GM21619 (cell line): Measurements from ENCODE around the gene IL21R.

ENCODE experiments used
- ATAC-seq: cut with Tn5 transposase; IDR thresholded peaks from one replicate; pipeline ENCODE4 v1.9.1; 2021; ENCODE audit not compliant: unreplicated experiment

Gene IL21R

DNA sequence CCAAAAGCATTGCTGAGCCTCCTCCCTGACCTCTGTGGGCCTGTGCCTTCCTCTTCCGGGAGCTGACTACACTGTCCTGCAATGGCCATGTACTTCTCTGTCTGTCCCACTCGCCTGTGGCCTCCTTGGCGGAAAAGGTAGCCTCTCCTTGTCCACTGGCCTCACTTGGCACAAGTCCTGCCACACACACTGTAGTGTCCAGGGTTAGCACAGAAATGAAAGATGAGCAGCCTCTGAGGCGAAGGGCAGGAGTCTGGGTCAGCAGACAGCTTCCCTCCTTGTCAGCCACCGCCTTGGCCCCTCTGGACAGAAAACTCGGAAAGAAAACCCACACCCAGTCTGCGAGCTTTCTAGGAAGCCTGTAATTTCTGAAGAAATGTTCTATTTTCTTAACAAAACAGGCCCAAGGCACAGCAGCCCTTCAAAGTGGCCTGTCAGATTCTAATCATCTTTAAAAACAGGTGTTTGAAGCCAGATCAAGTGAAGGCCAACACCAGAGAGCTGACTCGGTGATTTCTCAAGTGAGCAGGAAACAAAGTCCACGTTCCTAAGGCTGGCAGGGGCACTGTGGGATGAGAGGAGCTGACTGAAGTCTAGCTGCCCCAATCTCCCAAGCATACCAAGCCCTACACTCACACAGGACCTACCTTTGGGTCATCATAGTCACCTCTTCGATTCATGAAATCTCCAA is 80.6 kb downstream of the IL21R start:
- ATAC-seq, result no peak

DNA sequence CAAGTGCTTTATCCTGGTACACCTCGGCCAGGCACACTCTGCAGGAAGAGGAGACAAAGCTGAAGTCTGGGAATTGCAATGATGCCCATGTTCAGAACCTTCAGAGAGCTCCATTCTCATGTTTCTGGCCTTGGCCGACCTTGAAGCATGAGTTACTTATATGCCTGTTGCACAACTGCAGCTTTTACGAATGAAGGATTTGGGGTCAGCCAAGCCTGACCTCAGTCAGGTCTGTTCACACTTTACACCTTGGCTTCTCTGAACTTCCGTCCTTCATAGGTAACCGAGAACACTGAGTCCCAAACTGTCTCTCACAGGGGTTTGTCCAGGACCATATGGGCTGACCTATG is 81.1 kb downstream of the IL21R start:
- no peak for ATAC-seq

DNA sequence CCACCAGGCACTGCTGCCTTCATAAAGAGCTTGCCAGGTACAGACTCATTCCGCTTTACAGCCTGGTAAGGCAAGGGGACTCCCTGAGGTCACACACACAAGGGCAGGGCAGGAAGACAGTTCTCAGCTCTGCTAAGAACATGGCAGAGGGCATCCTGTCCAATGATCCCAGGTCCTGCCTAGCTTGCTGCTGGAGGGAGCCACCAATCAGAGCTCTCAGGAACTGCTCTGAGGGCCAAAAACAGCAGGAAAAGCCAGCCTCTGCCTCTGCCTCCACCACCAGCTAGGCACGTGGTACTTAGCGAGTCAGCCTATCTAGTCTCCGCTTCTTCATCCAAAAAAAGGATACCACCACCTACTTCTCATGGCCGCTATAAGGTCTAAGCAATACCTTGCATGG is 81.7 kb downstream of the IL21R start:
- no peak for ATAC-seq

DNA sequence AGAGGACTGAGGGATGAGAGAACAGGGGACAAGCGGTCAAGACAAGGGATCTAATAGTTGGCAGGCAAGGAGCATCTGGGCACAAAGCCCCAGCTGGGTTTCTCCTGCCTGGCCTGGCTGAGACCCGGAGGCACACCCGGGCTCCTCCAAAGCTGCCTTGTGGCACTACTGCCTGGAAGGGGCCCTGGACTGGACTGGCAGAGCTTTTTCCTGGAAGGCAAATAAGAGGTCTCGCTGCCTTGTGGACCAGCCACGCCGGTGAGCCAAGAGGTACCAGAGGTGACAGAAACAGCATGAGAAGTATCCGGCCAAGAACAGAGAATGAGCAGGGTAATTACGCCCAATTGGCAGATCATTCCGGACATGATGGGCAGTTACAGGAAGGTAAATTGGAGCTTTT is 83.2 kb downstream of the IL21R start:
- no peak for ATAC-seq

DNA sequence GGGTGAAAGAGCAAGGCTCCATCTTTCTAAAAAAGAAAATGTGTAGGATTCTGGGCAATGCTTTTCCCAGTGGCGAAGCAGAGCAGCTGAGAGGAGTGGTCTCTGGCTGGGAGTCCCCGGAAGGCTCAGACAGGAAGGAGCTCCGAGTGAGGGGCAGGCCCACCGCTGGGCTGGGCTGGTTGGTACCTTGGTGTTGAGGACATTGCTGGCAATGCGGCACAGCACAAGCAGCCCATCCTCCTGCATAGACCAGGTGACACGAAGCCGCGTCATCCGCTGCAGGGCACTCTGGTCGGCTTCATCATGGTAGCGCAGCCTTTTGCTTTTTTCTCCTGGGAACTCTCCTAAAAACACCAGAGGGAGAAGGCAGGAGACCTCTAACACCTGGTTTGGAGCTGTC is 83.8 kb downstream of the IL21R start:
- ATAC-seq, result no peak

DNA sequence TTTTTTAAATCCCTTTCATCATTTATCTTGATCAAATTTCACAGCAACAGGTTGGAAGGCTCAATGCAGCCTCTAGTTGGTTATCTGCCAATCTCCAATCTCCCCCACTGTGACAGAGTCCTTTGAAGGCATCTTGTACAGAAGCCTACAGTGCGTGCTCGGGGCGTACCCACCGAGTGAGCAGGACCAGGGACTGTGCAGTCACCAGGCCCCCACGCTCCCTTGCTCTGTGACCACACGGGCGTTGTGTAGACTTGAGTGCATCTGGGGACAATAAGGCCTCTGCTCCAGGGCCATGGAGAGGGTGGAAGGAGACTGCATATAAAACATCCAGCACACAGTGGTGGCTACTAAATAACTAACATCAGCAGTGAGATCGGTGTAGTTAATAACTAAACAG is 84.4 kb downstream of the IL21R start:
- no peak for ATAC-seq

DNA sequence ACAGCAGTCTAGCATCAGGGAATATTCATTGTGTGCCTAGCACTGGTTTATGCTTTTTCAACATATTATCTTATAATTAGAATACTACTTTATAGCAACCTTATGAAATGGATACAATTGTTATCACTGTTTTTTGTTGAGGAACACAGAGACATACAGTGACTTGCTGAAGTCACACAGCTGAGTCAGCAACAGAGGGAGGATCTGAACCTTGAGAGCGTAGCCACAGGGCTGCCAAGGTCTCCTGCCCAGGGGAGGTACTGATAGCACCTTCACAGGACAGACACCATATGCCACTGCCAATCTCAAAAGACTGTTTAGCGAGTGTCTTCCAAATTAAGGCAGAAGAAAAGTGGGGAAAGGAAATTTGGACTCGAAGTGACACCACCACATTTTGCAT is 84.8 kb downstream of the IL21R start:
- ATAC-seq, result no peak

DNA sequence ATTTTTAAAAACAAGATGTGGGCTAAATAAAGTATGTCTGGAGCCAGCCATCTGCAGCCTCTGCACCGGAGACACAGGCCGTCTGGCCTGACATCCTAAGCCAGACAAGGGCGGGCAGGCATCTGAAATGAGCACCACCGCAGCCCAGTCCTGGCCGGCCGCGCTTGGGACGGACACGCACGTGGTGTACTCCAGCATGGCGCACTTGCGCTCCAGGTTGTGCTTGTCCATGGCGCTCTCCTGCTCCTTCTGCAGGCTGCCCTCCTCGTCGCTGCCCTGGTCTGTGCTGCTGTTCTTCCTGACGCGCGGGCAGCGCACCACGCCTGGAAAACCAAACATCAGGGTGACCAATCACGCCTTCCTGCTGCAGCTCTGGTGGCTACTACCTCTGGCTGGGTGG is 87.4 kb downstream of the IL21R start:
- ATAC-seq, result no peak

DNA sequence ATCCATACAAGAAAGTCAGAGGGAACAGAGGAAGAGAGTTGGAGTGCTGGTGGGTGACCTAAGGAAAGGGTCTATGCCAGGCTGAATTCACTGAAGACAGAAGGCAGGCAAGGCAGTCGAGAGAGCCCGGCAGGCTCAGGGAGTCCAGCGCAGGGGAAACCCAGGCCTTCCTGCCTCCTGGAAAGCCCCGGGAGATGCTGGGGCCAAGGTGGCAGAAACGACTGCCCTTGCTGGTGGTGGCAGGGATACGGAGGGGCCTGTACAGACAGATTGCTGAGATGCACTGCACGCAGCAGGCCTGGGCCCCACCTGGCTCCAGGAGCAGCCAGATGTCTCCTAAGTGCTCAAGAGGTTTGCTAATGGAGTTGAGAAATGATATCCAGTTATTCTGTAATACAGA is 87.9 kb downstream of the IL21R start:
- no peak for ATAC-seq

DNA sequence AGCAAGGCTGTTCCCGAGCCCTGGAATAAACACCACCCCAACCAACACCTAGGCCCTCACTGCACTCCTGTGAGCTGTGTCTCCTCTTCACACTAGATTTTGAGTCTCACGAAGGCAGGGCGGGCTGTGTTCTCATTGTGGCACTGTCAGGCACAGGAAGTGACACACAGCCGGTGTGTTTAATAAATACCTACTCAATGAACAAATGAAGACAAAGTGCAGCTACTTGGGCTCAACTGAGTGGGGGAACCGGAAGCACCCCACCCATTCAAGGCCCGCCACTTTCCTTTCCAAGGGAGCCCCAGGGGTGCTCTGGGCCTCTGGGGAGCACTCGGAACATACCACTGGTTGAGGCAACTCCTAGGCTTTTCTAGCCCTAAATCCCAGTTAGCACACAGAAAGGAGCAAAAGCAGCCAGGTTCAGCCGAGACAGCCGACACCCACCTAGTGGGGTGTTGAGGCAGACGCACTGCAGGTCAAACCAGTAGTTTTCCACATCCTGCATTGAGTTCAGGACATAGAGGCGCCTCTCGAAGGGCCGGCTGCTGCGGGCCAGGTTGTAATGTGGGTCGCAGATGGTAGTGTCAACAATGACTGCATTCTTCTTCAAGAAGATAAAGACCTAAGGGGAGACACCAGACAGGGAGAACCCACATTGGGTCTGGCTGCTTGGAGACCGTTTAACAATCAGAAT is 90.1 kb downstream of the IL21R start:
- ATAC-seq, result no peak

DNA sequence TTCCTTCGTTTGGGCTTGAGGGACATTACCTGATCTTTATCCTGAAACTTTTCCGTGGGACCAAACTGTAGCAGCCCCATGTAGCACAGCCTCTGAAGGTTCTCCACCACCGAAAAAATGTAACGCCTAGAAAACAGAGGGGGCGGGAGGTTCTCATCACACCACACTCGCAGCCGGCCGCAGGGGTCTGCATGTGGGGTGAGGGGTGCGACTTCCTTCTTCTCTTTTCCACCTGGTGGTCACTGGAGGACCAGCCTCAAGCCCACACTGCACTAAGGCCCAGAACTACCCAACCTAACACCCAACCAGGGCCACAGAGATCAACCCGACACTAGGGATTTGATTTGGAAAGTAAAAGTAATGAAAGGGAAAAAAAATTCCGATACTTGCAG is 90.6 kb downstream of the IL21R start:
- no peak for ATAC-seq

DNA sequence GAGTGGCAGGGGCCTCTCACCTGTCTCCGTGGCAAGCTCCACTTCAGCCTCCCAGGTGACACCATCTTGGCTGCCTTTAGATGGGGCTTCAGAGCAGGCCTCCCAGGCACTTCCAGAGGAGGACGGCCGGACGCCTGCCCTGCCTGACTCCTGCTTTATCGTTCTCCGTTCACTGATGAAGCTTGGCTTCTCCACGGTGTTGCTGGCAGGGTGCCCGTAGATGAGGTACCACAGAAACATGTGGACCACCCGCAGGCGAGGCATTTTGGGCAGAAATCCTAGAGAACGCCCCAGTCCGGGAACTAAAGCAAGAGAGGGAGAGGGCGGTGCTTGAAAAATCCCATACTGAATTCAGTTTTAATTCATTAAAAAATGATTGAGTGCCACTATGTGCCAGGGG is 93.2 kb downstream of the IL21R start:
- ATAC-seq, result no peak

DNA sequence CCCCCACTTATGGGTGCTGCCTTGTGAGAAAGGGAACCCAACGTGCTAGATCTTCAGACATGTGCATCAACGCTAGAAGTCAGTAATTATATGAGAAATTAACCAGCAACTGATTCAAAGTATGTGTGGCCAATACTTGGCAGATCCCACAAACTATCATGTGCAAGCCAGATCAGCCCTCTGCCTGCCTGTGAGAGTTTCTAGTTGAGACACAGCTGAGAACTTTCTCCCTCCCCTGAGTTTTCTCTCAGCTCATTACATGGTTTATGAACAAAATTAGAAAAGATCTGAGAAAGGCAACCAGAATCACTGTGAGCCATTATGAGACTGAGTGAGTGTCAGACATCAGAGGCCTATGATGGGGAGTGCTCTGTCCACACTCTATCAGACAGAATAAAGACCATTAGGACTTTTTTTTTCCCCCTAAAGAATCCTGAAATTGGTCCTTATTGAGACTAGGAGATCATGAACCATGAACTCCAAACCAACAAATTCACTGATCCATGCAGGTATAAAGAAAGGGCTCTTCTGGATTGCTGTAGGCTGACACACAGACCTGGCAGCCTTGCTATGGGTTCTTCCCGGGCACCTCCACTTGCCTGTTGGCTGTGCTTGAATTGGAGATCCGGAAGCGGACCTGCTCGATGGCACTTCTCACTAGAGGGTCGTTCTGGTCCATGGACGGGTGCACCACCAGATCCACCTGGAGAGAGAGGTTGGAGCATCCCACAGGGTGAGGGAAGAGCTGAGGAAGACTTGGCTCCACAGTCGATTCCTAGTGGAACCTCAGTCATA is 96.3 kb downstream of the IL21R start:
- ATAC-seq, result no peak

DNA sequence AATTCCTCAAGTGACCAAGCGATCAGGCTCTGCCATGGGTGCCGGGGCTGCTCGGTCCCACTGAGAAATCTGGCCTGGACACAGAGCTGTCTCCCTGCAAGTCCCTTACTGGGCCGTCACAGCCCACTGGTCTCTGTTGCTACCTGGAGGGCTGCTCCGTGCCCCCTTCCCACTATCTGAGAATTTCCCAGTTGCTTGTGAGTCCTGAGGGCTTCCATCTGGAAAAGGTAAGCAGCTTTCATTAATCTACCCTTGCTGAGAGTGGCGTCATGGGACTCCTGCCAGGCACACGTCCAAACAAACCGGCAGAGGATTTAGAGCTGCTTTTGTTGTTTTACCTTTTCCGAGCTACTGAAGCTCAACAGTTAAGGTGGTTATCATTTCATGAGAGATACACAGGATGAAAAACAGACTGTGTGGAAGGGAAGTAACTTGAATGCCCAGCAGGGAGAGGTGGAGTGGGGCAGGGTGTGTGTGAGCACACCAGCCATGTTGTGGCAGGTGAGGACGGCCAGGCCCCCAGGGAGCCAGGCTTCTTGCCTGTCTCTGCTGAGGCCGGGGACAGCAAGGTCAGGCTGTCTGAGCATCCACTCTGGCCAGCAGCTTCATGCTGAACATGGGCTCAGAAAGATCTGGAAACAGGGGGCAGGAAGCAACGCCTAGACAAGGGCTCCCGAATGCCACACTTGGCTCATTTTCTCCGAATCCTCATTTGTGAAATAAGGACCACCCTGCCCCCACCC is 97.1 kb downstream of the IL21R start:
- ATAC-seq, result no peak

DNA sequence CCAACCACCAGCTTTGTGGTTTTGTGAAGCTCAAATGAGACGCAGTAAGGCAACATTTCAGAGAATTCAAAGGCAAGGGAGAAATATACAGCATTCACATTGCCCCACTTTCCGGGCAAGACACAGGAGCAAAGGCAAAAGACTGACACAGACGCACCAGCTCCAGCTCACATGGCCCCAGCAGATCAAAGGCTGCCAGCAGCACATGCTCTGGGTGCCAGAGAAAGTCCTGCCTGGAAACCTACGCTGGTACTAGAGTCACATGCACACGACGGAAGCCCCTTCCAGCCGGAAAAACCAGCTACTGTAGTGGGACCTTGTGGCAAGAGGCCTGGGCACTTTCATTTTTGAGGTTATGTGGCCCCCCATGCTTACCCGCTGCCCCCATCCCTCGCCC is 97.7 kb downstream of the IL21R start:
- ATAC-seq, result no peak

DNA sequence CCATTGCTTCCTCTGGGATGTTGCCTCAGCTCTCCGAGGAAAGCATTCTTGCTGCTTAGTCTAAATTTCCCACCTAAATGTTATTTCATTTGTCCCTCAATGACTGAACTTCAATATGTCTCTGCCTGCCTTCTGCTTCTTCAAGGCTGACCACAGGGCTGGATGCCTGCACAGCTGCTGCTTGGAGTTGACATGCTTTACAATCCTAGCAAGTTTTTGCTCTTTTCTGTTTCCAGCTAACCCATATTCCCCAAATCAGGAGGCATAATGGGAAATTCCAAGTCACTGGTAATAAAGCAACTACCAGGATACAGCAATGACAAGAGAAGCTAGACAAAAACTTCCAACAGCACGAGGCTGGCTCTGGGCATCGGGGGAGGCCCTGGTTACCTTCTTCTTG is 98.8 kb downstream of the IL21R start:
- no peak for ATAC-seq
